Middle frontal gyrus (tissue), 1 donor: ENCODE results near the gene STOX2.
A peak's percentile ranks its signal among the peaks of the same experiment; 100 is the strongest.
"Not testable (repeated sequence)": the region's sequence is repeated elsewhere in the genome, so short reads cannot be mapped to it uniquely, and the experiment has no call there.

Experiments
- DNase-seq: peaks from one replicate; pipeline ENCODE4 v3.0.0-alpha.2; 2015; ENCODE audit warnings: low spot score; ENCODE audit errors: extremely low spot score

The STOX2 gene

DNA sequence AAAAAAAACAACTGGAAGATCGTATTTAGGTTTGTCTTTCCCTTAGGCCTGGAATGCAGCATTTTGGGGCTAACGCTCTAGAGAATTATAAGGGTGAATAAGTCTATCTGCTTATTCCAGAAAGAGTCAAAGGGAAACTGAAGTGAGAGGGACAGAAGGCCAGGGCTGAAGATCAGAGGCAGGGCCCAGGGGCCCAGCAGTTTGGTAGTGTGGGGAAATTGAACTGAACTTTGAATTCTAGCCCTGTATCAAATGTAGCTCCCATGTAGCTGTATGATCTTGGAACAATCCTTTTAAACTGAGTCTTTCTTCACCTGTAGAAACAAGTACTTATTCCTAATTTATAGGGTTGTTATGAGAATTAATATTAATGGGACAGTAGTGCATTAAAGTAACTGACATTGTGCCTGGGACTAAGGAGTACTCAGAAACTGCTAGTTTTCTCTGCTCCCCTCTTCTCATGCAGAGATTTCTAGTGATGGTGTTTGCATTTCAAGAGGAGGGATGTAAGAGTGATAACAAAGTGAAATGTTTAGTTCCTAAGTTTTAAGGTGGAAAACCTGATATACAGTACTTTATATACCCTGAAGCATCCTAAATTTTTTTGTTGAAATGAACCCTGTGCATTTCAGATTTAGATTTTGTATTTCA is 30.4 kb downstream of the STOX2 start:
- no peak for DNase-seq

DNA sequence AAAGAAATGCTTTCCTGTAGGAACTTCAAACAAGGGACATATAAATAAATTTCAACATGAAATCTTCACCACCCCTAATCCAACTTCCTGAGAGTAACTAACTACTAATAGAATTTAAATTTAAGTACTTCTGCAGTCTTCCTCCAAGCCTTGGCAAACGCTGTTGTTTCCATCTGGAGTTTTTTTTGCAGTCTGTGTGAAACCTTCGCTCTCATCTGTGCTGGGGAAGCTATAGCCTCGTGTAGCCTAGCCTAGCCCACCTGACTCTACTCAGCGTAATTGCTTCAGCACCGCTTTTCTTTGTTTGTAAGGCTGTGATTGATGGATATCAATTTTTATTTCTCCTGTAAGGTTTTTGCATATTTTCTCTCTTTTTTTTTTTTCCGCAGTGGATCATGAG is 30.9 kb downstream of the STOX2 start:
- no peak for DNase-seq

DNA sequence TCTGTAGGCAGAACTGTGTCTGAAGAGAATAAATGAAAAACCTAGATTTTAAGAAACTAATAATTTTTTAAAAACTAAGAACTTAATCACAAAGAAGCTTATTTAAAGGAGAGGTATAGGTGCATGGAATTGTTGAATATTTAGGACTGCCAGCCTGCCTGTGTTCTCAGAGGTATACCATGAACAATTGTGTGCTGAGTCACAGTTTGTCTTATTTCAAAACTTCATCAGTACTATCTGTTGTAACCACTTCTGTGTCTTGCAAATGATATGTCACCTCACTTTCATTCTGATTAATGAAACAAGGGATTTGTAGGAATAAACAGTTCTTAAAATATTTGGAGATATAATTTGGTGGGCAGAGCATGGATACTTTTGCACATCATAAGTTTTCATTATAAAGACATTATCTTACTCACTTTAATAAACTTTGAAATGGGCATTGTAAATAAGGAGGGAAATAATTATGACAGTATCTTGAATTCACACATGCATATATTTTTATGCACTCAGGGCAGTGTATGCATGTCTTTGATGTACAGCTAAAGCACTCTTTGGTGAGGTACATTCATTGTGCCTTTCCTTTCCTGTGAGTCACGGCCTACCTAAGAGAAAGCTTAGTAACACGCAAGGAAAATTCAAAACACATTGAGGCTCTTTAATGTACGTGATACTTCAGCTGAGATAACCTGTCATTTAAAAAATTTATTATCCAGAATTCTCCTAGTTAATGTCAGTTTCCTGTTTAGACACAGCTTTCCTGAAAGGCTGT is 31.7 kb downstream of the STOX2 start:
- no peak for DNase-seq

DNA sequence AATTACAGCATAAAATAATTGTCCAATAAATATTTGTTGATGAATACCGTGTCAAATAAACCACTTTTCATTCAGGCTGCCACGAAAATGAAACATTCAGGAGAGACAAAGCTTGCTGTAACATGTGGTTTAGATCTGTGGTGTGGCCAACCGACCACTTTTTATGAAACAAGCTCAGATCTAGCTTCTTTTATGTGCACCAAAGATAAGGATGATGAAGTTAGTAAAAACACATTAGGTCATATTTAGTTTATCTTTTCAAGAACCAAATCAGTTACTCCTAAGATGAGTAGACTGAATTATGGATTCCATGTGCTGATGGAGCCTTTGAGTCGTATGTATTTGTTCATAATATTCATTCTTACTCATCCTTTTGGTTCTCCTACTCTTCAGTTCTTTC is 35.8 kb downstream of the STOX2 start:
- no peak for DNase-seq

DNA sequence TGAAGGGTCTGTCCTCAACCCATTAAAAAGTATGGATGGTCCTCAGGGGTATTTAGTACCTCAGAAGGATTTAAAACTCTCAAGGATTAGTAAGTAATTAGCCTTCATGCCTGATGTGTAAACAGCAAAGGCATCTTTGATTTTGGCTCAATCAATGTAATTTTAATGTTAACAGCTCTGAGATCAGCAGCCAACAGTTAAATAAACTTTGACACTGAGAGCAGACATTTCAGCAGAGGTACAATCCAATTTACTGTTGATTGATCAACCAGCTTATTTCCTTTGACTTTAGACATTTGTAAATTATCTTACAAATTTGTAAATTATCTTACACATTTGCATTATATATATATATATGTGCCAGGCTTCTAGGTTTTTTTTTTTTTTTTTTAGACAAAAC is 36.9 kb downstream of the STOX2 start:
- no peak for DNase-seq

DNA sequence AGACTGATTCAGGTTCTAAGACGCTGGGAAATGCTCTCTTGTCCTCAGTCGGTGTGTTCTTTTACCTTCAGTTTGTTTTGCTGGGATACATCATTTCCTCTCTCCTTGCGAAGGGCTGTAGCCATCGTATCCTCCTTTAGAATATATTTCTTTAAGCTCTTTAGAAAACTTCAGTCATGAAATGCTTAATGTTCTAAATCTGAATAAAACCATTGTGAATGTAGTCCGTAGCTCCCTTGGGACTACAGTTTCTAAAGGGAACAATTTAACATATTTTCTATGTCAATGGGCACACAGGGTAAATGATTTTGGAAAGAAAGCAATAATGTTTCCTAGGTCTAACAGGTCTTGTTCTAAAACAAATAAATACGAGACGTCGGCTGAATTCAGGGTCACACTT is 40.6 kb downstream of the STOX2 start:
- no peak for DNase-seq

DNA sequence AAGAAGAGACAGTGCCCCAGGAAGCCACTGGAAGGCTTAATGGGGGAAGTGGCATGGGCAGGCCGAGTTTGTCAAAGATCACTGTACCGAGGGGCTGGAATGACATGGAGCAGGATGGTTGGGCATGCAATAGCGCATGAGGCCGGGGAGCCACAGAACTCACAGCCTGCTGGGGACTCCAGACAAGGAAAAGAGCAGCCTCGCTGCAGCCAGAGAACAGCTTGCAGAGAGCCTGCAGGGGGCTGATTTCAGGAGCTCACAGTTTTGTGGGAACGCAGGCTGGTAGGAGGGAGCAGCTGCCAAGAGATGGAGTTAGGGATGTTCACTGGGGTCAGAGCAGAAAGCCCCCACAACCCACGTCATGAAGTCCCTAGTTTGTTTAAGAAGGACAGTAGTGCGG is 45.4 kb downstream of the STOX2 start:
- no peak for DNase-seq

DNA sequence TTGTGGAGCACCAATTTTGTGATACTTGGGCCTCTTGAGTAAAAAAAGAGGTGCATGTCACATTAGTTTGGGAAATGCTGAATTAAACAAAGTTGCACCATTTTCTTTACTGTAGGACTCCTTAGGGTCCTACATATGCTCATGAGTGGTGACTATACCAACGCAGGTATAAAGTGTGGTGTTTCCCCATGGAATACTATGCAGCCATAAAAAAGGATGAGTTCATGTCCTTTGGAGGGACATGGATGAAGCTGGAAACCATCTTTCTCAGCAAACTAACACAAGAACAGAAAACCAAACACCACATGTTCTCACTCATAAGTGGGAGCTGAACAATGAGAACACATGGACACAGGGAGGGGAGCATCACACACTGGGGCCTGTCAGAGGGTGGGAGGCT is 47.5 kb downstream of the STOX2 start:
- not testable (repeated sequence) for DNase-seq

DNA sequence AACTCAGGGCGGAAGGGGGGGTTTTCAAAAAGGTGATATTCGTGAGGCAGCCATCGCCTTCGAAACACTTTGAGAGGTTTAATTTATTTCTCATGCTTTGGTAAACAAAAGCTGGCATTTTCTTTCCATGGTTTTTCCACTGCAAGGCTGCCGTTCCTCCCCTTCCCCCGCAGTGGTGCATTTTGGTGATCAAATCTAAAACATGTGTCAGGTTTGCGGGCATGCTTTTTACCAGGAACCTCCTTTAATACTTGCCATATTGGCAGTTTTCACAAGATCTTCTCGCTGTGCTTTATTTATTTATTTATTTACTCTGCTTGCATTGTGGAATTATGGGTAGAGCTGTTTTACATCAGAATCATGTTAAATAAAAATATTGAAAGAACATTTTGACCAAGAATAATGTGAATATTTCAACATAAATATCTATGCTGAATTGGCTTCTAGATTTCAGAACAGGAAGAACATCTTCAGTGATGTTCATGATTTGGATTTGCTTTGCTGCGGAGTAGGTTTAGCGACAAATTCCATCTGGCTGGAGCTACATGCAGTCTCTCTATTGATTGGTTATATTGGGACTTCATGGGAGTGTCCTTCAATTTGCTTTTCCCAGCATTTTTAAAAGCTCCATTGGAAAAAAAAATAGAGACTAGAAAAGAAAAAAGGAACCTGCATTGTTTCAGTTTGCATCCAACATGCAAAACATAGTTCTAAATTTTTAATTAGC is 54.4 kb downstream of the STOX2 start:
- DNase-seq, result no peak

DNA sequence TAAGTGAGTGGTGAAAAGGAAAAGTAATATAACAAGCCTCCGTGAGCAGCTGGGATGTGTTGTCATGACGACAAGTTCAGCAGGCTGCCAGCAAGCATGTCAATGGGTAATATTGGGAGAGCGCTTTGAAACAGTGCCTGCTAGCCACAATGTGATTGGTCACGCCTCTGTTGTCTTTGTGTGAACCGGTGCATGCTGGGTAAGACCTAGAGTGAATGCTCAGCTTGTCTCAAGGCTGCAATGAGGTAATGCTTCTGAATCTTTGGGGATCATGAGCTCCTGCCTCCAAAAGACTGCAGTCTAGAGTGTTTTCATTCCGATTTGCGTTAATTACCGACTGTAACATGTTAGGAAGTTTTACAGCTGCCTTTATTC is 54.9 kb downstream of the STOX2 start:
- peak; percentile 91 for DNase-seq

DNA sequence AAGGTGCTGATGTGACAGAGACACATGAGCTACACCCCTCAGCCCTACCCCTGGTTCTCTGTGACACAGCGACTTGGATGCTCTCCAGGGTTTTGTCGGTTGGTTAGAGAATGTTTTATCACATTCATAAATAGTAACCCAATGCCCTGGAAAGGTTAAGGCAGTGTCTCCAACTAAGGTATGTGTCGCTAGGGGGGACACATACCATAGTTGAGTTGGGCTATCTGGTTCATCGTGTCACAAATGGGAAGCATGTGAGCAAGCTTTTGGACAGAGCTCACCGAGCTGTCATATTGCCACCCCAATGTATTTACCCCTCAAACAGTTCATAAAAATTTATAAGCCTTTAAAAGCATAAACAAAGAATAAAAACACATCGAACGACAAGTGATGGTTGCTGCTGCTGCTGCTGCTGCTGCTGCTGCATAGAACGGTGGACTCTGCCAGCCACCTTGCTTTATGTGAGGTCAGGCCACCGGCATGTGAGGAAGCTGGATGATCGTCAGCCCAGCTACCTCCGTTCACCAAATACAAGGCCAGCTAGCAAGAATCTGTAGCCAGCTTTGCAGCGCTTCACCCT is 55.9 kb downstream of the STOX2 start:
- DNase-seq, result no peak

DNA sequence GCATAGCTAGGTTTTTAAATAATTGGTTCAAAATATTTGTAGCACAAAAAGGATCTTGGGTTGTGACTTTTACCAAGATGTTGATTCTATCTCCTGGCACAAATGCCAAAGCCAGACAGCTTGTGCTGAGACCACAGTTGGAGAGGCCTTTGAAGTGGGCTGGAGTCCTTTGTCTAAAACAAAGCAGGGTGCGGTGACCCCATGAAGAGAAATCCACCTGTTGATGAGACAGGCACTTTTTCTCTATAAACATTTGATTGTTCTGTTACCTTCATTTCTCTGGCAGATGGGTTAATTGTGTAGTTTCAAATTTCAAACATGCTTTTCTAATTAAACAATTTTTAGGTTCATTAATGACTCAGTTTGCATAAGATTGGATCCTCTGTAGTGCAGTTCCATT is 56.7 kb downstream of the STOX2 start:
- no peak for DNase-seq

DNA sequence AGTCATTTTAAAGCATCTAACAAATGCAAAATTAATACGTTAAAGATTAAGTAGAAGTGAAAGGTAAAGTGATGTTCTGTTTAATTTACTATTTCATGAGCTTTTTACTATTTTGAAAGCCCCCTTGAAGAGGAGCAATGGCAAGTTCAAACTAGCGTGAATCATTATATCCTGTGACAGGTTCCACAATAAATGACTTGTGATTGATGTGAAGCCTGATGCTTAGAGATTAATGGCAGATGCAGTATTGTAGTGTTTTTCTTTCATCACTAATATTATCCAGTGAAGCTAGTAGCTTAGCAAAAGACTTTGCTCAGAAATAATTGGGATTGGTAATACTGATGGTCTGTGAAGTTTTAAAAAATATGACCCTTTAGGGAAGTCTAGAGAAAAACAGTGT is 57.3 kb downstream of the STOX2 start:
- DNase-seq, result no peak

DNA sequence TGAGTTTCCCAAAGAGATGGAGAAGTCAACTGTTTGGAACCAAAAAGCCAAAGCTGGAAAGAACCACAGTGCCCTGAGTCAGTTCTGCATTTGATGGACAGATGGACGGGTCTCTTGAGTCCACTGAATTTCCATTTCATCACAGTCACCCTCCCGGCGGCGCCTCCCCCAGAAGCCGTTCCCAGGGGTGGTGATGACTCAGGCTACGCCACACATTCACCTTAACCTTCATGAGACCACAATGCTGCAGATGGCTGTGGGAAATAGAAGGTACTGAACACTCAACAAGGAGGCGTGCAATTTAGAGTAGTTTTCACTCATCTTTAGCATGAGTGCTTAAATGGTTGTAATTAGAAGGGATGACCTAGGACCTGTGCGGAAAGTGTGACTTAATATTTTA is 61.3 kb downstream of the STOX2 start:
- no peak for DNase-seq

DNA sequence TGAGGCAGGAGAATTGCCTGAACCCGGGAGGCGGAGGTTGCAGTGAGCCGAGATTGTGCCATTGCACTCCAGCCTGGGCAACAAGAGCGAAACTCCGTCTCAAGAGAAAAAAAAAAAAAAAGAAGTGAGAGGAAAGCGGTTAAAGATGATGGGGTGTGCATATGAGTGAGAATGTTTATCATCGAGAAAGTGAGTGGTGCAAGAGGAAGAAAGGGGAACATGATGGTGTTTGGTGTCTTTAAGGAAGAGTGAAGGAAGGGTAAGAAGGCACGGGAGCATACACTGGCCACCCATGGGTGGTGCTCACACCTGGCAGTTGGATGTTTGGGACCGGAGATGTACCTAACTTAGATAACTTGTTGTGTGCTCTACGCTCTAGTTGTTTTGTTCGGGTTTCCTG is 62.2 kb downstream of the STOX2 start:
- no peak for DNase-seq

DNA sequence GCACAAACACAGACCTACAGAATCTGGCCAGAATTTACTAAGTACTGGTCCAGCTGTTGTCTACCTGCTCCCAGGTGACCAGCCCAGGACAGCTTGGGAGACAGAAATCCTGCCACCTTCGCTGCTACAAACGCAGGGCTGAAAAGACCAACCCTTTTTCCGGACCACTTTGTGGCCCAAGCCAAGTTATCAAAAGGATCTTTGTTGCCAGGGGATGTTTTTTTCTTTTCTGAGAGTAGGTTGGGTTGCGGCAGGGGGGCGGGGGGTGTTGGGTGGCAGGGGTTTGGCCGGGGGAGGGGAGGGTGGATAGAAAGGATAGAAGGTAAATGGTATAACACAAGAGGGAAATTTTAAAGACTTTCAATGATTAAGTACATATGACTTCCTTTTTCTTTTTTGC is 63.4 kb downstream of the STOX2 start:
- DNase-seq, result no peak

DNA sequence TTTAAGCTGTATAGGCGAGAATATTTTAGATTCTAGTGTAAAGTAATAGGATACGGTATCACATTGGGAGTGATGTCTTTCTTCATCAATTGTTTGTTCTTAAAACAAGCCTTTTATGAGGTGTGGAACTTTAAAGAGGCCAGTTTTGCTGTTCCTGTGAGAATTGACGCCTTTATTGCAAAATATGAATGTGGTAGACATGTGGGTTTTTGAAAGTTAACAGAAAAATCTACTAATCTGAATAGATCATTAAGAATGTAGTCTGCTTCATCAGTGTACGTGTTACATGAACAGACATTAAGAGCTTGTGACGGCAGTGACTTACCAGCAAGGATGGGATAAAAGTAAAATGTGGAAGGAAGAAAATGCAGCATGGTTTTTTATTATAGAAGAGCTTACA is 63.8 kb downstream of the STOX2 start:
- DNase-seq, result no peak

DNA sequence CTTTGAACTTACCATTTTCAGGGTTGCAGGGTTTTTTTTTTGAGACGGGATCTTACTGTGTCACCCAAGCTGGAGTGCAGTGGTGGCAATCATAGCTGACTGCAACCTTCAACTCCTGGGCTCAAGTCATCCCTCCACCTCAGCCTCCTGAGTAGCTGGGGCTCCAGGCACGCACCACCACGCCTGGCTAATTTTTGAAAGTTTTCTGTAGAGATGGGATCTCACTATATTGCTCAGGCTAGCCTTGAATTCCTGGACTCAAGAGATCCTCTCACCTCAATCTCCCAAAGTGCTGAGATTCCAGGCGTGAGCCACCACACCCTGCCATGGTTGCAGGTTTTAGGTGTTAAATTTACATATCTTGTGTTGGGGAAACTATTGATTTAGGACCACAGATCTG is 64.5 kb downstream of the STOX2 start:
- DNase-seq, result no peak

DNA sequence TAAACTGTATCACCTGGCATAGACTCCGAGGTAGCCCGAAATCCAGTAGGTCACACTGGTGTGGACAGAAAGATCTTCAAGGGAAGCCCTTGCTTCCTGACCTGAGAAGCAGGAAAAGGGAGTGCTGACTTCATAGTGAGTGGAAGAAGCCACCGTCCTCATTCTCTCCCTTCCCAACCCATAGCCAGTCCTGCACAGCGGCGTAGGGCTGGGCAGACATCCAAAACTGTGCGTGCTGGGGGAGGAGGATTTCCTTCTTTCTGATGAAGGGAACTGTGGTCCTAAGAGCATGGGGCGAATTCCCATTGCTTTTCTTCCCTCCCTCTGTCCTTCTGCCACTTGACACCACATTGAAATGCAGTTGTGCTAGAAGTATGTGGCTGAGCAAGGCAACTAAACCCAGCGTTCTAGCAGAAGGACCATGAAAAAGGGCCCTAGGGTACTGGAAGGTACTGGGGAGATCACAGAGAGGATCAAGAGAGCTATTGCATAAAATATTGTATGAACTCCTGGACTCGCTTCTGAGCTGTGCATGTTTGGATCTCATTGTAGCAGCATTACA is 66.9 kb downstream of the STOX2 start:
- DNase-seq, result no peak

DNA sequence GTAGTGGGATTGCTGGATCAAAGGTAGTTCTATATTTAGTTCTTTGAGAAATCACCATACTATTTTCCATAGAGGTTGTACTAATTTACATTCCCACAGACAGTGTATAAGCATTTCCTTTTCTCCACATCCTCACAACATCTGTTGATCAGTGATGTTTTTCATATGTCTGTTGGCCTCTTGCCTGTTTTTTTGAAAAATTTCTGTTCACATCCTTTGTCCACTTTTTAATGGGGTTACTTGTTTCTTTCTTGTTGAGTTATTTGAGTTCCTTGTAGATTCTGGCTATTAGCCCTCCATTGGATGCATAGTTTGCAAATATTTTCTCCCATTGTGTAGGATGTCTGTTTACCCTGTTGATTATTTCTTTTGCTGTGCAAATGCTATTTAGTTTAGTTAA is 72.6 kb downstream of the STOX2 start:
- DNase-seq, result no peak

DNA sequence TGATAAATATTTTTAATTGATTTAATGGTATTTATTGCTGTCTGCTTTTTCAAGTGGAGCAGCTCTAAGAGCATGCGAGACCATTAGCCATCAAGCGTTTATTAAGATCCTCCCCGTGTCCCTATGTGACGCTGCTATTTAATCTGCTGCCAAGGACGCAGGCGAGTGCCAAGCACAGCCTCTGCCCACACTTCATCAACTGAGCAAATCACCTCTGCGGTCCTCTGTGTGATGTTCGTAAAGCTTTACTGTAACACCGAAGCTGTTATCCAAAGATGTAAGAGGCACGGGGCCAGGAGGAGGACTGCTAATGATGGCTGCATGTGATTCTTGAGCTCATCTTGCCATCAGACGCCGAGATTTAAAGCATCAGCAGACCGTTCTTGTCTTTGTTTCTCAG is 79.5 kb downstream of the STOX2 start:
- DNase-seq, result no peak

DNA sequence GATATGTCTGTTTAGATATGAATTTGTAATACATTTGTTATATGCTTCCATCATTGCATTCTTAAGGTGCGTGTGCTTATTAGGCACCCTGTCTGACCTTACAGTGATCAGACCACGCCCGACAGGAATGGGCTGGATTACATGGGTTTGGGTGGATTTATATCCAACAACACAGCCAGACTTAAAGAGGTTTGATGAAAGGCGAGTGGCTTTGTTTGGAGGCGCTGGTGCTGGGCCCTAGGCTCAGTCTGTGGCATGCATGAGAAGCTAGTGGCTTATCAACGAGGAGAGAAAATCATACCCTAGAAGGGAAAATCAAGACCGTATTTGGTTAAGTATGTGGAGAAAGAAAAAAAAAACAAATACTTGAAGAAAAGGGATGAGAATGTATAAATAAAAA is 80.7 kb downstream of the STOX2 start:
- DNase-seq, result no peak
